HCT116 (cell line): Measurements from ENCODE around the gene RND1. TPM values are rescaled to one million over a fixed set of nuclear protein-coding genes. Genes with fewer than 3 reads are reported as not detected.

Experiments
- ATAC-seq: fragments of 200-7000 bp; cut with Tn5 transposase; 2 replicates; pipeline ENCODE4 v1.9.1; 2020; ENCODE audit warnings: mild to moderate bottlenecking, moderate library complexity
- BruUV-seq: library from RNA; stranded (reverse); fragments of 400-500 nt; replicated peaks from 2 replicates; lab custom pipeline; 2021; lab: Mats Ljungman, UMichigan
- CTCF ChIA-PET: fragments of 300-600 bp; sonication (Branson Sonifier 250); formaldehyde crosslinking; loops from one replicate; lab custom pipeline; 2021; ENCODE audit warnings: antibody characterized with exemption; lab: Charles Lee
- POLR2A ChIA-PET: fragments of 300-600, 350-600 bp; sonication (Branson Sonifier 250); formaldehyde crosslinking; loops from one replicate; lab custom pipeline; 2021; ENCODE audit warnings: antibody characterized with exemption; lab: Charles Lee
- RAD21 ChIA-PET, 2 experiments: fragments of 300-600 bp; sonication (Branson Sonifier 250); formaldehyde crosslinking; loops; one replicate each; lab custom pipeline; 2023; ENCODE audit warnings: low total read pairs in 2 of 2; ENCODE audit not compliant: uncharacterized antibody in 2 of 2, unreplicated experiment in 2 of 2, low non-redundant PET in 1 of 2; lab: Charles Lee
- DNase-seq: peaks from one replicate; pipeline ENCODE4 v3.0.0-alpha.2; 2010; ENCODE audit warnings: low read depth, low spot score
- H2AFZ ChIP-seq: fragments of 200-600 bp; shearing (Covaris generic), sonication (generic); 2 replicates; pipeline ENCODE4 v1.6.1; 2017; ENCODE audit warnings: low read depth, mixed run types, mixed read lengths, antibody characterized with exemption, low read length; ENCODE audit not compliant: poor library complexity, severe bottlenecking
- H3K27ac ChIP-seq: 2 replicates; pipeline ENCODE4 v1.5.1; 2012; ENCODE audit warnings: low read depth, low read length
- H3K27me3 ChIP-seq: fragments of 200-600 bp; sonication (generic); 2 replicates; pipeline ENCODE4 v1.6.1; 2016; ENCODE audit warnings: mixed run types, low read length, mixed read lengths; ENCODE audit not compliant: insufficient read depth
- H3K36me3 ChIP-seq, 2 experiments: fragments of 200-500 bp in 1 of 2; fragments of 200-600 bp in 1 of 2; sonication (Bioruptor generic) in 1 of 2; sonication (generic) in 1 of 2; 2 replicates each; pipeline versions ENCODE4 v1.5.1 to v1.6.1; 2014 to 2016; ENCODE audit warnings: low read length in 2 of 2, inconsistent platforms in 1 of 2, mixed read lengths in 1 of 2, mixed run types in 1 of 2; ENCODE audit not compliant: insufficient read depth in 2 of 2, control insufficient read depth in 1 of 2
- H3K4me1 ChIP-seq, 2 experiments: fragments of 200-600 bp in 1 of 2; sonication (generic) in 1 of 2; 2 replicates each; pipeline versions ENCODE4 v1.5.1 to v1.6.1; 2012 to 2017; ENCODE audit warnings: low read length in 2 of 2, inconsistent platforms in 1 of 2, mild to moderate bottlenecking in 1 of 2, mixed read lengths in 1 of 2, mixed run types in 1 of 2, moderate library complexity in 1 of 2; ENCODE audit not compliant: insufficient read depth in 2 of 2, control insufficient read depth in 1 of 2
- H3K4me2 ChIP-seq: fragments of 200-600 bp; sonication (generic); 2 replicates; pipeline ENCODE4 v1.6.1; 2017; ENCODE audit warnings: mixed run types, low read length, mixed read lengths
- H3K4me3 ChIP-seq, 2 experiments: fragments of 200-600 bp in 1 of 2; sonication (generic) in 1 of 2; replicated peaks in 1 of 2; 2 replicates each; pipeline ENCODE4 v1.5.1; 2011 to 2016; ENCODE audit warnings: low read length in 2 of 2, control low read depth in 1 of 2, low read depth in 1 of 2, mild to moderate bottlenecking in 1 of 2, mixed read lengths in 1 of 2, mixed run types in 1 of 2
- H3K79me2 ChIP-seq: fragments of 200-600 bp; sonication (generic); 2 replicates; pipeline ENCODE4 v1.6.1; 2017; ENCODE audit warnings: mild to moderate bottlenecking, mixed run types, low read length, moderate library complexity, mixed read lengths; ENCODE audit not compliant: insufficient read depth
- H3K9ac ChIP-seq: fragments of 200-600 bp; sonication (generic); 2 replicates; pipeline ENCODE4 v1.6.1; 2016; ENCODE audit warnings: low read length, mixed read lengths
- H3K9me2 ChIP-seq: fragments of 200-600 bp; sonication (generic), shearing (Covaris generic); 2 replicates; pipeline ENCODE4 v1.6.1; 2017; ENCODE audit warnings: mixed run types, mild to moderate bottlenecking, moderate library complexity; ENCODE audit not compliant: insufficient read depth
- H3K9me3 ChIP-seq, 2 experiments: fragments of 200-500 bp in 1 of 2; fragments of 200-600 bp in 1 of 2; sonication (Bioruptor generic) in 1 of 2; sonication (generic) in 1 of 2; 2 replicates each; pipeline ENCODE4 v1.6.1; 2014 to 2017; ENCODE audit warnings: low read length in 2 of 2, mixed read lengths in 2 of 2, inconsistent platforms in 1 of 2, low read depth in 1 of 2, mild to moderate bottlenecking in 1 of 2, mixed run types in 1 of 2, moderate library complexity in 1 of 2; ENCODE audit not compliant: control insufficient read depth in 1 of 2, insufficient read depth in 1 of 2
- H4K20me1 ChIP-seq: fragments of 200-600 bp; sonication (generic), shearing (Covaris generic); 2 replicates; pipeline ENCODE4 v1.6.1; 2017; ENCODE audit warnings: mixed run types, mild to moderate bottlenecking, moderate library complexity; ENCODE audit not compliant: insufficient read depth
- JUND ChIP-seq: IDR thresholded peaks from 2 replicates; pipeline ENCODE4 v1.6.1; 2012
- POLR2AphosphoS5 ChIP-seq: IDR thresholded peaks from 2 replicates; pipeline ENCODE4 v1.6.1; 2011; ENCODE audit warnings: mild to moderate bottlenecking, low read depth, low read length, moderate library complexity
- SIN3A ChIP-seq: IDR thresholded peaks from 2 replicates; pipeline ENCODE4 v1.6.1; 2012; ENCODE audit warnings: low read depth
- SP1 ChIP-seq: IDR thresholded peaks from 2 replicates; pipeline ENCODE4 v1.6.1; 2012; ENCODE audit warnings: low read depth
- TCF7L2 ChIP-seq: IDR thresholded peaks from 2 replicates; pipeline ENCODE4 v1.7.0; 2011; ENCODE audit warnings: borderline replicate concordance, inconsistent platforms; ENCODE audit not compliant: insufficient read depth, insufficient read length; ENCODE audit errors: extremely low read depth
- YY1 ChIP-seq: IDR thresholded peaks from 2 replicates; pipeline ENCODE4 v1.6.1; 2011; ENCODE audit warnings: low read length, low read depth, moderate library complexity, mild to moderate bottlenecking; ENCODE audit not compliant: insufficient replicate concordance; ENCODE audit errors: extremely low read depth
- intact Hi-C: fragments of 100-400 bp; cut with micrococcal nuclease; formaldehyde crosslinking; loops from 2 replicates; pipeline ENCODE4 v1.10.0; 2022
- total RNA-seq: library from RNA; stranded (reverse); gene quantifications from one replicate; pipeline ENCODE4 v1.2.1, GENCODE V29; 2021; ENCODE audit not compliant: unreplicated experiment
- TF ChIP-seq, protein P1 (sequence below): IDR thresholded peaks from 2 replicates; pipeline ENCODE4 v1.6.1; 2012; ENCODE audit warnings: low read depth
- TF ChIP-seq, protein P2 (sequence below), 3 experiments: fragments of 200-600 bp in 1 of 3; sonication (generic) in 1 of 3; IDR thresholded peaks in 2 of 3; conservative IDR thresholded peaks in 1 of 3; 2 replicates each; pipeline ENCODE4 v1.5.1; 2012 to 2017; ENCODE audit warnings: low read depth in 2 of 3, low read length in 2 of 3, antibody characterized with exemption in 1 of 3, borderline replicate concordance in 1 of 3, control low read depth in 1 of 3, mild to moderate bottlenecking in 1 of 3, mixed read lengths in 1 of 3, mixed run types in 1 of 3, moderate library complexity in 1 of 3; ENCODE audit not compliant: insufficient read depth in 1 of 3

The RND1 gene
- total RNA-seq, 1 experiment from 2014 or later = 2.0 TPM

DNA sequence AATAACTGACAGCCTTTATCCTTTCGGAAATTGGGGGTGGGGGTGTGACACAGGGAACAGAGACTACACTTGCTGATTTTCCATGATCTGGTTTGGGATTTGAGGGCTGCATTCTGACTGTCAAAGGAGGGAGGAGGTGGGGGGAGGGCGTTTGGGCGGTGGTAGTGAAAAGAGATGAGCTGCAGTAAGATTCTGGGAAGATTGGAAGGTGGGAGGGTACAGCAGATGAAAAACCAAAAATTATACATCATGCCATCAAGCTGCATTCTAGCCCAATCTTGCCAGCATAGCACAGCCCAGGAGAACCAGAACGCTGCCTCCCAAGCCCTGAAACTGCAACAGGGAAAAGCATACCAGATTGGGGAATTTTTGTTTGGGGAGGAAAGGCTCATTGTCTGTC is 2.4 kb downstream of the RND1 start:
- no peak overlapping the region for H3K4me3 ChIP-seq
- H3K4me2 ChIP-seq = no peak overlapping the region
- H3K9me3 ChIP-seq = no peaks in the 10 kb centered on the region
- intact Hi-C loops = no loop called here
- H3K27ac ChIP-seq = no peak overlapping the region
- no peak for DNase-seq
- no peak overlapping the region for H3K9ac ChIP-seq
- no peak overlapping the region for H2AFZ ChIP-seq
- ChIA-PET CTCF (interaction anchor here (3.3 kb wide), 1 partner anchor 11 kb away, joined by 15 read pairs; the partner anchor contains the start of gene DDX23), POLR2A (no interaction called here), RAD21 (no interaction called here)
- TF ChIP-seq JUND (no peak), SIN3A (no peak), POLR2AphosphoS5 (no peak), SP1 (no peak), TCF7L2 (no peak), YY1 (no peak)
- TF ChIP-seq, protein P1, sequence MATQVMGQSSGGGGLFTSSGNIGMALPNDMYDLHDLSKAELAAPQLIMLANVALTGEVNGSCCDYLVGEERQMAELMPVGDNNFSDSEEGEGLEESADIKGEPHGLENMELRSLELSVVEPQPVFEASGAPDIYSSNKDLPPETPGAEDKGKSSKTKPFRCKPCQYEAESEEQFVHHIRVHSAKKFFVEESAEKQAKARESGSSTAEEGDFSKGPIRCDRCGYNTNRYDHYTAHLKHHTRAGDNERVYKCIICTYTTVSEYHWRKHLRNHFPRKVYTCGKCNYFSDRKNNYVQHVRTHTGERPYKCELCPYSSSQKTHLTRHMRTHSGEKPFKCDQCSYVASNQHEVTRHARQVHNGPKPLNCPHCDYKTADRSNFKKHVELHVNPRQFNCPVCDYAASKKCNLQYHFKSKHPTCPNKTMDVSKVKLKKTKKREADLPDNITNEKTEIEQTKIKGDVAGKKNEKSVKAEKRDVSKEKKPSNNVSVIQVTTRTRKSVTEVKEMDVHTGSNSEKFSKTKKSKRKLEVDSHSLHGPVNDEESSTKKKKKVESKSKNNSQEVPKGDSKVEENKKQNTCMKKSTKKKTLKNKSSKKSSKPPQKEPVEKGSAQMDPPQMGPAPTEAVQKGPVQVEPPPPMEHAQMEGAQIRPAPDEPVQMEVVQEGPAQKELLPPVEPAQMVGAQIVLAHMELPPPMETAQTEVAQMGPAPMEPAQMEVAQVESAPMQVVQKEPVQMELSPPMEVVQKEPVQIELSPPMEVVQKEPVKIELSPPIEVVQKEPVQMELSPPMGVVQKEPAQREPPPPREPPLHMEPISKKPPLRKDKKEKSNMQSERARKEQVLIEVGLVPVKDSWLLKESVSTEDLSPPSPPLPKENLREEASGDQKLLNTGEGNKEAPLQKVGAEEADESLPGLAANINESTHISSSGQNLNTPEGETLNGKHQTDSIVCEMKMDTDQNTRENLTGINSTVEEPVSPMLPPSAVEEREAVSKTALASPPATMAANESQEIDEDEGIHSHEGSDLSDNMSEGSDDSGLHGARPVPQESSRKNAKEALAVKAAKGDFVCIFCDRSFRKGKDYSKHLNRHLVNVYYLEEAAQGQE = no peak
- TF ChIP-seq, protein P2, sequence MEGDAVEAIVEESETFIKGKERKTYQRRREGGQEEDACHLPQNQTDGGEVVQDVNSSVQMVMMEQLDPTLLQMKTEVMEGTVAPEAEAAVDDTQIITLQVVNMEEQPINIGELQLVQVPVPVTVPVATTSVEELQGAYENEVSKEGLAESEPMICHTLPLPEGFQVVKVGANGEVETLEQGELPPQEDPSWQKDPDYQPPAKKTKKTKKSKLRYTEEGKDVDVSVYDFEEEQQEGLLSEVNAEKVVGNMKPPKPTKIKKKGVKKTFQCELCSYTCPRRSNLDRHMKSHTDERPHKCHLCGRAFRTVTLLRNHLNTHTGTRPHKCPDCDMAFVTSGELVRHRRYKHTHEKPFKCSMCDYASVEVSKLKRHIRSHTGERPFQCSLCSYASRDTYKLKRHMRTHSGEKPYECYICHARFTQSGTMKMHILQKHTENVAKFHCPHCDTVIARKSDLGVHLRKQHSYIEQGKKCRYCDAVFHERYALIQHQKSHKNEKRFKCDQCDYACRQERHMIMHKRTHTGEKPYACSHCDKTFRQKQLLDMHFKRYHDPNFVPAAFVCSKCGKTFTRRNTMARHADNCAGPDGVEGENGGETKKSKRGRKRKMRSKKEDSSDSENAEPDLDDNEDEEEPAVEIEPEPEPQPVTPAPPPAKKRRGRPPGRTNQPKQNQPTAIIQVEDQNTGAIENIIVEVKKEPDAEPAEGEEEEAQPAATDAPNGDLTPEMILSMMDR (IDR thresholded peaks at IDR 0.05 in 2 of 3, conservative IDR thresholded peaks at IDR 0.05 in 1 of 3; ENCODE audit: borderline replicate concordance in 1 of 3, insufficient read depth in 1 of 3, low read depth in 2 of 3, low read length in 2 of 3) = no peak
- no peaks in the 10 kb centered on the region for H4K20me1 ChIP-seq
- H3K79me2 ChIP-seq = no peaks in the 10 kb centered on the region
- peaks cover 10% of the 10 kb centered on the region; the same call in 1 of the 2 replicates for H3K27me3 ChIP-seq
- BruUV-seq = no TSS peak
- peaks cover 3 to 18% of the 10 kb centered on the region in 2 experiments; a peak in 2 of 4 replicates for H3K4me1 ChIP-seq
- H3K9me2 ChIP-seq = no peaks in the 10 kb centered on the region
- no peaks in the 10 kb centered on the region for H3K36me3 ChIP-seq
- ATAC-seq = no peak
